CD4-positive, alpha-beta T cell (primary cell): Measurements from ENCODE around the gene DCBLD2. TPM values are rescaled to one million over a fixed set of nuclear protein-coding genes. Genes with fewer than 3 reads are reported as not detected.

Experiments
- ATAC-seq: fragments of 200-7000 bp; cut with Tn5 transposase; one replicate; pipeline ENCODE4 v1.10.0; 2022; ENCODE audit warnings: mild to moderate bottlenecking; ENCODE audit not compliant: poor library complexity
- CTCF ChIA-PET: fragments of 350-600 bp; sonication (Branson Sonifier 250); formaldehyde crosslinking; loops from one replicate; lab custom pipeline; 2021; ENCODE audit warnings: antibody characterized with exemption, inconsistent platforms; lab: Charles Lee
- POLR2A ChIA-PET: fragments of 350-600 bp; sonication (Branson Sonifier 250); formaldehyde crosslinking; loops from one replicate; lab custom pipeline; 2021; ENCODE audit warnings: antibody characterized with exemption, inconsistent platforms; lab: Charles Lee
- DNase-seq, 14 experiments: peaks; one replicate each; pipeline ENCODE4 v3.0.0-alpha.2; 2013 to 2020; ENCODE audit warnings: mixed read lengths in 2 of 14
- H3K27ac ChIP-seq, 2 donors: one replicate each; pipeline versions ENCODE4 v1.5.1 to v1.7.0; 2013; ENCODE audit warnings: low read length in 2 of 2, low read depth in 1 of 2, mild to moderate bottlenecking in 1 of 2
- H3K27me3 ChIP-seq, 2 experiments: 1 replicate in 1 of 2; 2 replicates in 1 of 2; pipeline versions ENCODE4 v1.6.1 to v1.7.0; 2013; ENCODE audit warnings: low read length in 2 of 2, control low read depth in 1 of 2, mild to moderate bottlenecking in 1 of 2, moderate library complexity in 1 of 2; ENCODE audit not compliant: insufficient read depth in 2 of 2, control insufficient read depth in 1 of 2
- H3K36me3 ChIP-seq: one replicate; pipeline ENCODE4 v1.6.1; 2013; ENCODE audit warnings: low read length, control low read depth; ENCODE audit not compliant: insufficient read depth
- H3K4me1 ChIP-seq: one replicate; pipeline ENCODE4 v1.6.1; 2013; ENCODE audit warnings: low read length, control low read depth; ENCODE audit not compliant: insufficient read depth
- H3K4me3 ChIP-seq: one replicate; pipeline ENCODE4 v1.5.1; 2013; ENCODE audit warnings: mild to moderate bottlenecking, low read length, moderate library complexity
- H3K9me3 ChIP-seq, 2 experiments: 1 replicate in 1 of 2; 2 replicates in 1 of 2; pipeline versions ENCODE4 v1.6.1 to v1.7.0; 2013; ENCODE audit warnings: low read length in 2 of 2, mild to moderate bottlenecking in 2 of 2, control low read depth in 1 of 2, moderate library complexity in 1 of 2; ENCODE audit not compliant: control insufficient read depth in 1 of 2, insufficient read depth in 1 of 2
- H3K27ac Mint-ChIP-seq: one replicate; pipeline ENCODE4 v1.8.0; 2020; ENCODE audit warnings: mixed read lengths
- H3K27me3 Mint-ChIP-seq: one replicate; pipeline ENCODE4 v1.8.0; 2021; ENCODE audit warnings: mixed read lengths
- H3K36me3 Mint-ChIP-seq: one replicate; pipeline ENCODE4 v1.8.0; 2021; ENCODE audit warnings: low read depth, mixed read lengths
- H3K4me1 Mint-ChIP-seq: one replicate; pipeline ENCODE4 v1.8.0; 2021; ENCODE audit warnings: low read depth, mixed read lengths
- H3K4me3 Mint-ChIP-seq: one replicate; pipeline ENCODE4 v1.8.0; 2020; ENCODE audit warnings: mild to moderate bottlenecking, mixed read lengths
- H3K9me3 Mint-ChIP-seq: one replicate; pipeline ENCODE4 v1.8.0; 2020; ENCODE audit warnings: mixed read lengths
- intact Hi-C, 2 experiments: fragments of 100-400 bp; cut with DNase I in 1 of 2; cut with micrococcal nuclease in 1 of 2; formaldehyde crosslinking; loops; one replicate each; pipeline versions ENCODE4 v1.15.1 to v1.9.0; 2023 to 2025; cut with DNase I, micrococcal nuclease
- total RNA-seq, 174 experiments: library from RNA in 2 of 174; stranded (reverse) in 2 of 174; gene quantifications; one replicate each; pipeline ENCODE4 v1.2.3 and lab custom pipeline; 2021 to 2026
- TF ChIP-seq, protein P1 (sequence below): fragments of 200-600 bp; IDR thresholded peaks from one replicate; pipeline ENCODE4 v1.8.0; 2022; ENCODE audit warnings: antibody characterized with exemption, mild to moderate bottlenecking

The DCBLD2 gene
- total RNA-seq, 2 experiments from 2014 or later: 2.2 to 2.5 TPM

- ChIA-PET POLR2A (no interaction called here), CTCF (no interaction called here)
- DNase-seq (no peak), ATAC-seq (no peak)
- Histone ChIP-seq H3K27ac (no peak overlapping the region), H3K27me3 (no peaks in the 10 kb centered on the region), H3K4me1 (no peaks in the 10 kb centered on the region), H3K4me3 (no peak overlapping the region), H3K36me3 (no peaks in the 10 kb centered on the region), H3K9me3 (no peaks in the 10 kb centered on the region)
- Mint-ChIP-seq H3K27ac (no peak overlapping the region), H3K4me3 (no peak overlapping the region), H3K9me3 (no peaks in the 10 kb centered on the region), H3K36me3 (peaks cover 13% of the 10 kb centered on the region), H3K27me3 (no peaks in the 10 kb centered on the region), H3K4me1 (no peaks in the 10 kb centered on the region)
- intact Hi-C loops: no loop called here
- TF ChIP-seq, protein P1, sequence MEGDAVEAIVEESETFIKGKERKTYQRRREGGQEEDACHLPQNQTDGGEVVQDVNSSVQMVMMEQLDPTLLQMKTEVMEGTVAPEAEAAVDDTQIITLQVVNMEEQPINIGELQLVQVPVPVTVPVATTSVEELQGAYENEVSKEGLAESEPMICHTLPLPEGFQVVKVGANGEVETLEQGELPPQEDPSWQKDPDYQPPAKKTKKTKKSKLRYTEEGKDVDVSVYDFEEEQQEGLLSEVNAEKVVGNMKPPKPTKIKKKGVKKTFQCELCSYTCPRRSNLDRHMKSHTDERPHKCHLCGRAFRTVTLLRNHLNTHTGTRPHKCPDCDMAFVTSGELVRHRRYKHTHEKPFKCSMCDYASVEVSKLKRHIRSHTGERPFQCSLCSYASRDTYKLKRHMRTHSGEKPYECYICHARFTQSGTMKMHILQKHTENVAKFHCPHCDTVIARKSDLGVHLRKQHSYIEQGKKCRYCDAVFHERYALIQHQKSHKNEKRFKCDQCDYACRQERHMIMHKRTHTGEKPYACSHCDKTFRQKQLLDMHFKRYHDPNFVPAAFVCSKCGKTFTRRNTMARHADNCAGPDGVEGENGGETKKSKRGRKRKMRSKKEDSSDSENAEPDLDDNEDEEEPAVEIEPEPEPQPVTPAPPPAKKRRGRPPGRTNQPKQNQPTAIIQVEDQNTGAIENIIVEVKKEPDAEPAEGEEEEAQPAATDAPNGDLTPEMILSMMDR: no peak
Observed at GRCh38 chr3:98877132-98877531, 24.4 kb downstream of the DCBLD2 start.

DNA sequence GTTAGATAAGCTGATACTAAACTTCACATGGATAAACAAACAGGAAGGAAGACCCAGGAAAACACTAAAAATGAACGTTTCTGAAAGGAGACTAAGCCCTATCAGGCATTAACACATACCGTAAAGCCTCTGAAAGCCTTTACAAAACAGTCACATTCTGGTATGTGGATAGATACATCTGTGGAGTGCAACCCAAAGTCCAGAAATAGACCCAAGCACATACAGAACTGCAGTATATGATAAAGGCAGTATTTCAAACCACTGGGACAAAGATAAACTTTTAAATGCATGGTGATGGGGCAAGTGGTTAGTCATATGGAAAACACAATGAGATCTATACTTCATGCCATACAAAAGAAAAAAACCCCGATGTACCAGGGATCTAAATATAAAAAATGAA, 26.0 kb downstream of the DCBLD2 start:
- H3K4me3 Mint-ChIP-seq: no peak overlapping the region
- no peaks in the 10 kb centered on the region for H3K9me3 ChIP-seq
- H3K27ac Mint-ChIP-seq: no peak overlapping the region
- CTCF ChIA-PET: no interaction called here
- no peaks in the 10 kb centered on the region for H3K27me3 ChIP-seq
- no peak for DNase-seq
- H3K9me3 Mint-ChIP-seq: no peaks in the 10 kb centered on the region
- no peak for ATAC-seq
- no peaks in the 10 kb centered on the region for H3K4me1 ChIP-seq
- POLR2A ChIA-PET: no interaction called here
- no peaks in the 10 kb centered on the region for H3K4me1 Mint-ChIP-seq
- no peaks in the 10 kb centered on the region for H3K27me3 Mint-ChIP-seq
- H3K27ac ChIP-seq: no peak overlapping the region
- peaks cover 11% of the 10 kb centered on the region for H3K36me3 Mint-ChIP-seq
- no peak overlapping the region for H3K4me3 ChIP-seq
- TF ChIP-seq, protein P1: no peak
- no peaks in the 10 kb centered on the region for H3K36me3 ChIP-seq
- intact Hi-C loops: no loop called here

GRCh38 chr3:98874602-98875249, 26.8 kb downstream of the DCBLD2 start:
- no peak overlapping the region for H3K4me3 Mint-ChIP-seq
- Histone ChIP-seq H3K27me3 (no peaks in the 10 kb centered on the region), H3K4me1 (no peaks in the 10 kb centered on the region), H3K4me3 (no peak overlapping the region), H3K27ac (no peak overlapping the region), H3K9me3 (no peaks in the 10 kb centered on the region), H3K36me3 (no peaks in the 10 kb centered on the region)
- TF ChIP-seq, protein P1: no peak
- DNase-seq: no peak
- ChIA-PET CTCF (no interaction called here), POLR2A (no interaction called here)
- H3K9me3 Mint-ChIP-seq: no peaks in the 10 kb centered on the region
- H3K36me3 Mint-ChIP-seq: peaks cover 7% of the 10 kb centered on the region
- intact Hi-C loops: no loop called here
- H3K27me3 Mint-ChIP-seq: no peaks in the 10 kb centered on the region
- H3K27ac Mint-ChIP-seq: no peak overlapping the region
- ATAC-seq: no peak
- no peaks in the 10 kb centered on the region for H3K4me1 Mint-ChIP-seq
